PFSK-1 (cell line): ENCODE measurements around the gene SLC35A4.

Experiments
- FOXP2 ChIP-seq: optimal IDR thresholded peaks from 2 replicates; pipeline ENCODE3; 2011; ENCODE audit warnings: borderline replicate concordance, control low read depth, inconsistent platforms; ENCODE audit not compliant: insufficient read depth; ENCODE audit errors: extremely low read length, extremely low read depth
- POLR2AphosphoS5 ChIP-seq: IDR thresholded peaks from 2 replicates; pipeline ENCODE4 v1.6.1; 2012; ENCODE audit warnings: low read depth, mild to moderate bottlenecking, control low read depth, low read length, moderate library complexity
- REST ChIP-seq, 2 experiments: IDR thresholded peaks; 2 replicates each; pipeline versions ENCODE4 v1.6.1 to v1.8.0; 2011 to 2012; ENCODE audit warnings: low read depth in 2 of 2, low read length in 2 of 2, control low read depth in 1 of 2, inconsistent platforms in 1 of 2, mild to moderate bottlenecking in 1 of 2, moderate library complexity in 1 of 2; ENCODE audit not compliant: insufficient read depth in 1 of 2
- SIN3A ChIP-seq: IDR thresholded peaks from 2 replicates; pipeline ENCODE4 v1.6.1; 2012; ENCODE audit warnings: mild to moderate bottlenecking, low read length, moderate library complexity, borderline replicate concordance; ENCODE audit not compliant: insufficient read depth
- TAF1 ChIP-seq: IDR thresholded peaks from 2 replicates; pipeline ENCODE4 v1.6.1; 2012; ENCODE audit warnings: low read length, control low read depth, borderline replicate concordance; ENCODE audit not compliant: insufficient read depth

The SLC35A4 gene

GRCh38 chr5:140605879-140606278 lies 41.3 kb downstream of the SLC35A4 start:
- TF ChIP-seq TAF1 = no peak
- no peak for TF ChIP-seq SIN3A
- no peak for TF ChIP-seq FOXP2
- TF ChIP-seq POLR2AphosphoS5 = no peak
- TF ChIP-seq REST (IDR thresholded peaks at IDR 0.05; ENCODE audit: insufficient read depth in 1 of 2, low read depth in 2 of 2, low read length in 2 of 2) = no peak

GRCh38 chr5:140607031-140607430 lies 42.4 kb downstream of the SLC35A4 start:
- TF ChIP-seq POLR2AphosphoS5 = no peak
- no peak for TF ChIP-seq REST (IDR thresholded peaks at IDR 0.05; ENCODE audit: insufficient read depth in 1 of 2, low read depth in 2 of 2, low read length in 2 of 2)
- no peak for TF ChIP-seq FOXP2
- no peak for TF ChIP-seq TAF1
- TF ChIP-seq SIN3A = no peak

GRCh38 chr5:140608722-140609121 lies 44.1 kb downstream of the SLC35A4 start:
- TF ChIP-seq SIN3A (no peak), REST (IDR thresholded peaks at IDR 0.05; ENCODE audit: insufficient read depth in 1 of 2, low read depth in 2 of 2, low read length in 2 of 2) (no peak), TAF1 (no peak), POLR2AphosphoS5 (no peak), FOXP2 (no peak)

- no peak for TF ChIP-seq TAF1
- TF ChIP-seq REST (IDR thresholded peaks at IDR 0.05; ENCODE audit: insufficient read depth in 1 of 2, low read depth in 2 of 2, low read length in 2 of 2) = no peak
- TF ChIP-seq FOXP2 = no peak
- no peak for TF ChIP-seq POLR2AphosphoS5
- TF ChIP-seq SIN3A = no peak
Measured at GRCh38 chr5:140609126-140609525, 44.5 kb downstream of the SLC35A4 start.

- TF ChIP-seq POLR2AphosphoS5 (no peak), SIN3A (no peak), TAF1 (no peak), FOXP2 (no peak), REST (IDR thresholded peaks at IDR 0.05; ENCODE audit: insufficient read depth in 1 of 2, low read depth in 2 of 2, low read length in 2 of 2) (no peak)
Measured at GRCh38 chr5:140611020-140611521, 46.4 kb downstream of the SLC35A4 start.
